Endothelial cell (in vitro differentiated cells): ENCODE results near the gene CDH8. TPM values are rescaled to one million over a fixed set of nuclear protein-coding genes. Genes with fewer than 3 reads are reported as not detected.

Source experiments
- DNase-seq: peaks from one replicate; pipeline ENCODE4 v3.0.0; 2021; ENCODE audit warnings: low spot score
- H3K27ac Mint-ChIP-seq: one replicate; pipeline ENCODE4 v1.8.0; 2021; ENCODE audit warnings: mixed read lengths, inconsistent platforms; ENCODE audit not compliant: unreplicated experiment
- H3K27me3 Mint-ChIP-seq: one replicate; pipeline ENCODE4 v1.8.0; 2021; ENCODE audit warnings: mild to moderate bottlenecking, moderate library complexity, mixed read lengths, inconsistent platforms; ENCODE audit not compliant: unreplicated experiment
- H3K36me3 Mint-ChIP-seq: one replicate; pipeline ENCODE4 v1.8.0; 2021; ENCODE audit warnings: mild to moderate bottlenecking, low read depth, mixed read lengths, inconsistent platforms; ENCODE audit not compliant: unreplicated experiment
- H3K4me1 Mint-ChIP-seq: one replicate; pipeline ENCODE4 v1.8.0; 2021; ENCODE audit warnings: mild to moderate bottlenecking, mixed read lengths, inconsistent platforms; ENCODE audit not compliant: unreplicated experiment
- H3K4me3 Mint-ChIP-seq: one replicate; pipeline ENCODE4 v1.8.0; 2021; ENCODE audit warnings: mild to moderate bottlenecking, mixed read lengths, inconsistent platforms; ENCODE audit not compliant: unreplicated experiment
- H3K9me3 Mint-ChIP-seq: one replicate; pipeline ENCODE4 v1.8.0; 2021; ENCODE audit warnings: mixed read lengths, inconsistent platforms; ENCODE audit not compliant: unreplicated experiment
- CTCF ChIP-seq: fragments of 200-600 bp; sonication (generic); IDR thresholded peaks from one replicate; pipeline ENCODE4 v1.5.0; 2021; ENCODE audit warnings: antibody characterized with exemption; ENCODE audit not compliant: unreplicated experiment
- total RNA-seq: library from RNA; stranded (reverse); fragmentation: NEBNext Ultra II Directional; extraction: Animal tissue kit (Norgen Biotek cat#: 25700); gene quantifications from one replicate; pipeline ENCODE4 v1.2.1, GENCODE V29; 2021; ENCODE audit not compliant: unreplicated experiment

Gene CDH8
- total RNA-seq, 1 donor from 2014 or later: 6.4 TPM

- TF ChIP-seq CTCF: no peak
- H3K4me1 Mint-ChIP-seq: no peaks in the 10 kb centered on the region
- H3K4me3 Mint-ChIP-seq: no peak overlapping the region
- H3K9me3 Mint-ChIP-seq: no peaks in the 10 kb centered on the region
- no peak overlapping the region for H3K27ac Mint-ChIP-seq
- no peaks in the 10 kb centered on the region for H3K27me3 Mint-ChIP-seq
- no peak for DNase-seq
- H3K36me3 Mint-ChIP-seq: no peaks in the 10 kb centered on the region
Observed at GRCh38 chr16:62060089-62060488, 23.9 kb upstream of the CDH8 start.

- no peak for TF ChIP-seq CTCF
- Mint-ChIP-seq H3K9me3 (no peaks in the 10 kb centered on the region), H3K36me3 (no peaks in the 10 kb centered on the region)
Observed at GRCh38 chr16:62059527-62059926, 23.3 kb upstream of the CDH8 start.

GRCh38 chr16:62058412-62058811, 22.2 kb upstream of the CDH8 start:
- no peak for TF ChIP-seq CTCF

More at GRCh38 chr16:62059527-62059926, 23.3 kb upstream of the CDH8 start:
- Mint-ChIP-seq H3K4me3 (no peak overlapping the region), H3K27ac (no peak overlapping the region), H3K27me3 (no peaks in the 10 kb centered on the region), H3K4me1 (no peaks in the 10 kb centered on the region)
- no peak for DNase-seq

GRCh38 chr16:62051942-62052341, 15.7 kb upstream of the CDH8 start:
- Mint-ChIP-seq H3K9me3 (no peaks in the 10 kb centered on the region), H3K27me3 (no peaks in the 10 kb centered on the region), H3K27ac (no peak overlapping the region), H3K36me3 (no peaks in the 10 kb centered on the region), H3K4me1 (no peaks in the 10 kb centered on the region), H3K4me3 (no peak overlapping the region)
- DNase-seq: no peak
- no peak for TF ChIP-seq CTCF

More at GRCh38 chr16:62058412-62058811, 22.2 kb upstream of the CDH8 start:
- Mint-ChIP-seq H3K4me1 (no peaks in the 10 kb centered on the region), H3K9me3 (no peaks in the 10 kb centered on the region), H3K36me3 (no peaks in the 10 kb centered on the region), H3K27me3 (no peaks in the 10 kb centered on the region), H3K4me3 (no peak overlapping the region), H3K27ac (no peak overlapping the region)
- DNase-seq: no peak

GRCh38 chr16:62050793-62051192, 14.6 kb upstream of the CDH8 start:
- no peaks in the 10 kb centered on the region for H3K36me3 Mint-ChIP-seq
- H3K27ac Mint-ChIP-seq: no peak overlapping the region
- H3K4me3 Mint-ChIP-seq: no peak overlapping the region

More at GRCh38 chr16:62050793-62051192, 14.6 kb upstream of the CDH8 start:
- TF ChIP-seq CTCF: no peak
- no peak for DNase-seq
- Mint-ChIP-seq H3K9me3 (no peaks in the 10 kb centered on the region), H3K4me1 (no peaks in the 10 kb centered on the region), H3K27me3 (no peaks in the 10 kb centered on the region)
